ENCODE data around the gene SLC23A1.
"Not testable (repeated sequence)": the region's sequence is repeated elsewhere in the genome, so short reads cannot be mapped to it uniquely, and the experiment has no call there.

Gene SLC23A1

GRCh38 chr5:139360384-139360783 is 22.7 kb downstream of the SLC23A1 start:
- H2AFZ ChIP-seq (ENCODE audit: low read length) = no peak overlapping the region
- no peaks in the 10 kb centered on the region for H3K9me3 ChIP-seq (ENCODE audit: low read length)
- TF ChIP-seq, protein P1, sequence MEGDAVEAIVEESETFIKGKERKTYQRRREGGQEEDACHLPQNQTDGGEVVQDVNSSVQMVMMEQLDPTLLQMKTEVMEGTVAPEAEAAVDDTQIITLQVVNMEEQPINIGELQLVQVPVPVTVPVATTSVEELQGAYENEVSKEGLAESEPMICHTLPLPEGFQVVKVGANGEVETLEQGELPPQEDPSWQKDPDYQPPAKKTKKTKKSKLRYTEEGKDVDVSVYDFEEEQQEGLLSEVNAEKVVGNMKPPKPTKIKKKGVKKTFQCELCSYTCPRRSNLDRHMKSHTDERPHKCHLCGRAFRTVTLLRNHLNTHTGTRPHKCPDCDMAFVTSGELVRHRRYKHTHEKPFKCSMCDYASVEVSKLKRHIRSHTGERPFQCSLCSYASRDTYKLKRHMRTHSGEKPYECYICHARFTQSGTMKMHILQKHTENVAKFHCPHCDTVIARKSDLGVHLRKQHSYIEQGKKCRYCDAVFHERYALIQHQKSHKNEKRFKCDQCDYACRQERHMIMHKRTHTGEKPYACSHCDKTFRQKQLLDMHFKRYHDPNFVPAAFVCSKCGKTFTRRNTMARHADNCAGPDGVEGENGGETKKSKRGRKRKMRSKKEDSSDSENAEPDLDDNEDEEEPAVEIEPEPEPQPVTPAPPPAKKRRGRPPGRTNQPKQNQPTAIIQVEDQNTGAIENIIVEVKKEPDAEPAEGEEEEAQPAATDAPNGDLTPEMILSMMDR (IDR thresholded peaks at IDR 0.05; ENCODE audit: low read length) = no peak
- TF ChIP-seq EZH2 (IDR thresholded peaks at IDR 0.05; ENCODE audit: borderline replicate concordance, low read length) = no peak
- H3K4me3 ChIP-seq (ENCODE audit: low read depth, low read length, poor library complexity, severe bottlenecking) = no peak overlapping the region
- H3F3A ChIP-seq (ENCODE audit: insufficient read depth, low read length) = no peaks in the 10 kb centered on the region
- H3K9me2 ChIP-seq (ENCODE audit: low read depth, low read length) = no peaks in the 10 kb centered on the region
- H3K27ac ChIP-seq (ENCODE audit: low read depth, low read length, poor library complexity, severe bottlenecking) = no peak overlapping the region
- H4K20me1 ChIP-seq (ENCODE audit: insufficient read depth, low read length) = peaks cover 4% of the 10 kb centered on the region; the same call in 1 of the 2 replicates
- no peak overlapping the region for H3K4me2 ChIP-seq (ENCODE audit: low read length)
- no peaks in the 10 kb centered on the region for H3K4me1 ChIP-seq (ENCODE audit: insufficient read depth, low read length, severe bottlenecking)
- H3K9ac ChIP-seq (ENCODE audit: low read length) = no peak overlapping the region
- H3K79me2 ChIP-seq (ENCODE audit: insufficient read depth, low read length) = peaks cover 53% of the 10 kb centered on the region
- H3K27me3 ChIP-seq (ENCODE audit: insufficient read depth, low read length) = no peaks in the 10 kb centered on the region
- H3K36me3 ChIP-seq (ENCODE audit: insufficient read depth, low read length) = peaks cover 57% of the 10 kb centered on the region

- H4K20me1 ChIP-seq (ENCODE audit: insufficient read depth, low read length) = peaks cover 4% of the 10 kb centered on the region; the same call in 1 of the 2 replicates
- H3K9me2 ChIP-seq (ENCODE audit: low read depth, low read length) = no peaks in the 10 kb centered on the region
- H3K9ac ChIP-seq (ENCODE audit: low read length) = no peak overlapping the region
- H3K4me3 ChIP-seq (ENCODE audit: low read depth, low read length, poor library complexity, severe bottlenecking) = no peak overlapping the region
- H3K4me2 ChIP-seq (ENCODE audit: low read length) = no peak overlapping the region
- H3K79me2 ChIP-seq (ENCODE audit: insufficient read depth, low read length) = peaks cover 77% of the 10 kb centered on the region
- H3K27ac ChIP-seq (ENCODE audit: low read depth, low read length, poor library complexity, severe bottlenecking) = no peak overlapping the region
- peaks cover 2% of the 10 kb centered on the region; the same call in 1 of the 2 replicates for H3K9me3 ChIP-seq (ENCODE audit: low read length)
- H2AFZ ChIP-seq (ENCODE audit: low read length) = no peak overlapping the region
- no peak for TF ChIP-seq EZH2 (IDR thresholded peaks at IDR 0.05; ENCODE audit: borderline replicate concordance, low read length)
- TF ChIP-seq, protein P1 (IDR thresholded peaks at IDR 0.05; ENCODE audit: low read length) = no peak
- H3K27me3 ChIP-seq (ENCODE audit: insufficient read depth, low read length) = no peaks in the 10 kb centered on the region
- H3K4me1 ChIP-seq (ENCODE audit: insufficient read depth, low read length, severe bottlenecking) = no peaks in the 10 kb centered on the region
- H3K36me3 ChIP-seq (ENCODE audit: insufficient read depth, low read length) = peaks cover 60% of the 10 kb centered on the region
- no peaks in the 10 kb centered on the region for H3F3A ChIP-seq (ENCODE audit: insufficient read depth, low read length)
Observed at GRCh38 chr5:139358064-139358463, 25.0 kb downstream of the SLC23A1 start.

DNA sequence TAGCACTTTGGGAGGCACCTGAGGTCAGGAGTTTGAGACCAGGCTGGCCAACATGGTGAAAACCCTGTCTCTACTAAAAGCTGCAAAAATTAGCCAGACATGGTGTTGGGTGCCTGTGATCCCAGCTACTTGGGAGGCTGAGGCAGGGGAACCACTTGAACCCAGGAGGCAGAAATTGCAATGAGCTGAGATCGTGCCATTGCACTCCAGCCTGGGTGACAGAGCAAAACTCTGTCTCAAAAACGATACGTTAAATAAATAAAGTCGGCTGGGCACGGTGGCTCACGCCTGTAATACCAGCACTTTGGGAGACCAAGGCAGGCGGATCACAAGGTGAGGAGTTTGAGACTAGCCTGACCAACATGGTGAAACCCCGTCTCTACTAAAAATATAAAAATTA is 27.2 kb downstream of the SLC23A1 start:
- H4K20me1 ChIP-seq (ENCODE audit: insufficient read depth, low read length); H3K4me2 ChIP-seq (ENCODE audit: low read length); H3K9me2 ChIP-seq (ENCODE audit: low read depth, low read length); H3K9ac ChIP-seq (ENCODE audit: low read length); H3K4me3 ChIP-seq (ENCODE audit: low read depth, low read length, poor library complexity, severe bottlenecking); H2AFZ ChIP-seq (ENCODE audit: low read length); H3F3A ChIP-seq (ENCODE audit: insufficient read depth, low read length); H3K4me1 ChIP-seq (ENCODE audit: insufficient read depth, low read length, severe bottlenecking); H3K27me3 ChIP-seq (ENCODE audit: insufficient read depth, low read length); H3K9me3 ChIP-seq (ENCODE audit: low read length); H3K27ac ChIP-seq (ENCODE audit: low read depth, low read length, poor library complexity, severe bottlenecking): not testable (repeated sequence)
- H3K79me2 ChIP-seq (ENCODE audit: insufficient read depth, low read length) = peaks cover 87% of the 10 kb centered on the region
- H3K36me3 ChIP-seq (ENCODE audit: insufficient read depth, low read length) = peaks cover 70% of the 10 kb centered on the region

- Histone ChIP-seq H4K20me1 (ENCODE audit: insufficient read depth, low read length) (no peaks in the 10 kb centered on the region), H3K9ac (ENCODE audit: low read length) (no peak overlapping the region), H2AFZ (ENCODE audit: low read length) (no peak overlapping the region), H3K27ac (ENCODE audit: low read depth, low read length, poor library complexity, severe bottlenecking) (no peak overlapping the region), H3K27me3 (ENCODE audit: insufficient read depth, low read length) (no peaks in the 10 kb centered on the region), H3K9me3 (ENCODE audit: low read length) (peaks cover 2% of the 10 kb centered on the region; the same call in 1 of the 2 replicates), H3K36me3 (ENCODE audit: insufficient read depth, low read length) (peaks cover 64% of the 10 kb centered on the region), H3K4me2 (ENCODE audit: low read length) (no peak overlapping the region), H3K79me2 (ENCODE audit: insufficient read depth, low read length) (peaks cover 95% of the 10 kb centered on the region), H3F3A (ENCODE audit: insufficient read depth, low read length) (no peaks in the 10 kb centered on the region), H3K4me3 (ENCODE audit: low read depth, low read length, poor library complexity, severe bottlenecking) (no peak overlapping the region), H3K9me2 (ENCODE audit: low read depth, low read length) (no peaks in the 10 kb centered on the region), H3K4me1 (ENCODE audit: insufficient read depth, low read length, severe bottlenecking) (no peaks in the 10 kb centered on the region)
- no peak for TF ChIP-seq EZH2 (IDR thresholded peaks at IDR 0.05; ENCODE audit: borderline replicate concordance, low read length)
- TF ChIP-seq, protein P1 (IDR thresholded peaks at IDR 0.05; ENCODE audit: low read length) = no peak
Observed at GRCh38 chr5:139354186-139354585, 28.9 kb downstream of the SLC23A1 start.

DNA sequence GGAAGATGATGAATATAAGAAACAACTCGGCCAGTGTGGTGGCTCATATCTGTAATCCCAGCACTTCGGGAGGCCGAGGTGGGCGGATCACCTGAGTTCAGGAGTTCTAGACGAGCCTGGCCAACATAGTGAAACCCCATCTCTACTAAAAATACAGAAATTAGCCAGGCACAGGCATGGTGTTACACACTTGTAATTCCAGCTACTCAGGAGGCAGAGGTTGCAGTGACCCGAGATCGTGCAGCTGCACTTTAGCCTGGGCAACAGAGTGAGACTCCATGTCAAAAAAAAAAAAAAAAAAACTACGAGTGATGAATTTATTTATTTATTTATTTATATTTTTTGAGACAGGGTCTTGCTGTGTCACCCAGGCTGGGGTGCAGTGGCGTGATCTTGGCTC is 35.2 kb downstream of the SLC23A1 start:
- H3K4me2 ChIP-seq (ENCODE audit: low read length); H3K4me3 ChIP-seq (ENCODE audit: low read depth, low read length, poor library complexity, severe bottlenecking); H3K9ac ChIP-seq (ENCODE audit: low read length); H3K27me3 ChIP-seq (ENCODE audit: insufficient read depth, low read length); H3K27ac ChIP-seq (ENCODE audit: low read depth, low read length, poor library complexity, severe bottlenecking); H3F3A ChIP-seq (ENCODE audit: insufficient read depth, low read length); H4K20me1 ChIP-seq (ENCODE audit: insufficient read depth, low read length); H3K9me3 ChIP-seq (ENCODE audit: low read length); H2AFZ ChIP-seq (ENCODE audit: low read length); H3K9me2 ChIP-seq (ENCODE audit: low read depth, low read length): not testable (repeated sequence)
- peaks cover 36% of the 10 kb centered on the region for H3K36me3 ChIP-seq (ENCODE audit: insufficient read depth, low read length)
- H3K4me1 ChIP-seq (ENCODE audit: insufficient read depth, low read length, severe bottlenecking) = peaks cover 20% of the 10 kb centered on the region
- peaks cover 99% of the 10 kb centered on the region for H3K79me2 ChIP-seq (ENCODE audit: insufficient read depth, low read length)
